GM12874 (cell line): Measurements from ENCODE around the gene CYP1A1.

ENCODE experiments used
- TF ChIP-seq, protein P1 (sequence below): IDR thresholded peaks from 2 replicates; pipeline ENCODE4 v1.5.1; 2011; ENCODE audit warnings: low read depth, mild to moderate bottlenecking, control low read depth, low read length, moderate library complexity; ENCODE audit not compliant: insufficient read depth

Gene CYP1A1

DNA sequence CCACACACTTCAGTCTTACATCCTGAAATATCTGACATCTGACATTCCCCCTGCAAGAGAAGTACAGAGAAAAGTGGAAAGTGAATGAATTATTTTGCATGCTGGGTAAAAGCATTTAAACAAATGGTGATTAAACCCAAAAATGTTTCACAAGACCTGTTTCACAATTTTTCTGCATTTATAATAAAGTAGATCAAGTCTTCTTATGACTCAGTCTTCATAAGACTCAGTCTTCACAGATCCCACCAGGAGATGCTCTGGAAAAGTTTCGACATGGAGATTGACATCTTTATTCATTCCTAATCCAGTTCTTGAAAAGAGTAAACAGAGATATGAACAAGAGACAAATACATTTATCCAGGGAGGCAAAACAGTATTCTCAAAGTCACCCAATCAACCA is 16.3 kb downstream of the CYP1A1 start:
- TF ChIP-seq, protein P1, sequence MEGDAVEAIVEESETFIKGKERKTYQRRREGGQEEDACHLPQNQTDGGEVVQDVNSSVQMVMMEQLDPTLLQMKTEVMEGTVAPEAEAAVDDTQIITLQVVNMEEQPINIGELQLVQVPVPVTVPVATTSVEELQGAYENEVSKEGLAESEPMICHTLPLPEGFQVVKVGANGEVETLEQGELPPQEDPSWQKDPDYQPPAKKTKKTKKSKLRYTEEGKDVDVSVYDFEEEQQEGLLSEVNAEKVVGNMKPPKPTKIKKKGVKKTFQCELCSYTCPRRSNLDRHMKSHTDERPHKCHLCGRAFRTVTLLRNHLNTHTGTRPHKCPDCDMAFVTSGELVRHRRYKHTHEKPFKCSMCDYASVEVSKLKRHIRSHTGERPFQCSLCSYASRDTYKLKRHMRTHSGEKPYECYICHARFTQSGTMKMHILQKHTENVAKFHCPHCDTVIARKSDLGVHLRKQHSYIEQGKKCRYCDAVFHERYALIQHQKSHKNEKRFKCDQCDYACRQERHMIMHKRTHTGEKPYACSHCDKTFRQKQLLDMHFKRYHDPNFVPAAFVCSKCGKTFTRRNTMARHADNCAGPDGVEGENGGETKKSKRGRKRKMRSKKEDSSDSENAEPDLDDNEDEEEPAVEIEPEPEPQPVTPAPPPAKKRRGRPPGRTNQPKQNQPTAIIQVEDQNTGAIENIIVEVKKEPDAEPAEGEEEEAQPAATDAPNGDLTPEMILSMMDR, result no peak

DNA sequence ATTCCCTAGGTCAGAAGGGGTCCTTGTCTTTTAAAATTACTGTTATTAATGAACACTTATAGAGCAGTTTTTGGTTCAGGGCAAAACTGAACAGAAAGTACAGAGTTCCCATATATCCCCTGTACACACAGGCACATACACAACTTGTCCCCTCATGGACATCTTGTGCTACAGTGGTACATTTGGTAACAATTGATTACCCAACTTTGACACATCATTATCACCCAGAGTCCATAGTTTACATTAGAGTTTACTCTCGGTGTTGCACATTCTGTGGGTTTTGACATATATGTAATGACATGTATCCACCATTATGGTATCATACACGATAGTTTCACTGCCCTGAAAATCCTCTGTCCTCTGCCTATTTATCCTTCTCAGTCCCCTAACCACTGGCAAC is 28.5 kb downstream of the CYP1A1 start:
- TF ChIP-seq, protein P1, result no peak

DNA sequence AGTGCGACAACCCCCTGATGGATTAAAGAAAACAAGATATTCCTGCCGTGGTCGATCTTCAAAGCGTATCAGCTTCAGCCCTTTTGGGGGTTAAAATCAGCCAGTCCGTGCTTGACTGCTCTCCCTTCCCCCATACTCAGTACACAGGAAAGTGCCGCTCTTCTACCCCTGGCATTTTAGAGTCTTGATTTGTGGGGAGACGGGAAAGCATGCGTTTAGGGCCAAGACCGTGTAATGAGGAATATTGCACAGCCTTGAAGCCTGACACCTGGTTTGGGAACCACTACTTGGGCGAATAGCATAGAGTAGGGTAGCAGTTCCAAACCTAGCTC is 29.0 kb downstream of the CYP1A1 start:
- TF ChIP-seq, protein P1, result no peak

DNA sequence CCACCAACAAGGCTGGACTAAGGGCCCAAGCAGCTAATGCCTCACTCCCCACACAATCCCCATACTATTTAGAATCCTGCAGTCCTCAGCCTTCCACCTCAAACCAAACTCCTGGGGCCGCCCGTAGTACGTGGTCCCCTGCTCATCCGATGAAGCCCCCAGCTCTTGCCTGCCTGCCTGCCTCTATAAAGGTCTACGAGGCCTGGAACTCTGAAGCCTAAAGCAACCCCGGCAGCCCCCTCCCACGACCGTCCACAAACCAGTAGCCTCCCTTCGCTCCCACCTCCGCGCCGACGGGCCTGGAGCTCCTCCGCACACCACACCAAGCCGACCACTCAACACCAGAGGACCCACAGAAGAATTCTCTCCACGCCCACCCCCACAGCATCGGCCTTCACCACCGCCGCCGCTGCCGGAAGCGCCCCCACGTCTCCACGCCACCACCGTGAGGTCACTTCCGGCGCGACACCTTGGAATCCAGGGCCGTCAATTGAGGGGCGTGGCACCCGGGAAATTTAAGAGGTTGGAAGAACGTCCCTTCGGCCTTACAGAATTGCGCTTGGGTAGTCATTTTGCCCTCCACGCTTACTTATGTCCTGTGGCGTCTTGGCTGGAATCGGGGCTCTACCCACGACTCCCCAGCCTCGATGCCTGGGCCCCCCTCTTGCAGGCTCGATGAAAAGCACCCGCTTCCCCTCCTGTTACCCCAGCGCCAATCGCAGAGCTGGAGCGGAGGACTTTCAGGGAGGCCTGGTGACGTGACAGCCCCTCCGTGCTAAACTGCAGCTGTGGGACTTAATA is 29.5 kb downstream of the CYP1A1 start, which contains the start of gene EDC3:
EDC3 (minus strand) TSS at position 428 of the 801 bp plus-strand sequence. CDS start 20,900 bp downstream, outside the sequence.
- TF ChIP-seq, protein P1, result no peak

DNA sequence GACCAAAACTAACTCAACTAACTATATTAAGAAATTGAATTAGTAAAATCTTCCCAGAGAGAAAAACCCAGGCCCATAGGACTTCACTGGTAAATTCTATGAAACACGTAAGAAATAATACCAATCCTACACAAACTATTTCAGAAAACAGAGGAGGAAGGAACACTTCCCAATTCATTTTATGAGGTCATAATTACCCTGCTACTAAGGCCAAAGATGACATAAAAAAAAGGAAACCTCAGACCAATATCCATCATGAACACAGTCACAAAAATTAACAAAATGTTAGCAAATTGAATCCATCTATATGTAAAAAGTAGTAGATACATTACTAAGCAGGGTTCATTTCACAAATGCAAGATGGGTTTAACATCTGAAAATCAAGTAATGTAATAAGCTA is 33.0 kb downstream of the CYP1A1 start:
- TF ChIP-seq, protein P1, result no peak

DNA sequence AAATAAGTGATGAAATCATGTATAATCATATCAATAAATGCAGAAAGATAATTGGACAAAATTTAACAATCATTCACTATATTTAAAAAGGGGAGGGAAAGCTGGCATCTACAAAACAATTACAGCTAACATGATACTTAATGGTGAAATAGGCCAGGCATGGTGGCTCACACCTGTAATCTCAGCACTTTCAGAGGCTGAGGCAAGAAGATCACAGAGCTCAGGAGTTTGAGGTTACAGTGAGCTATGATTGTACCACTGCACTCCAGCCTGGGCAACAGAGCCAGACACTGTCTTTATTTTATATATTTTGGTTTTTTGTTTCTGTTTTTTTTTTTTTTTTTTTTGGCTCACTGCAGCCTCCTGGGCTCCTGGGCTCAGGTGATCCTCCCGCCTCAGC is 41.6 kb downstream of the CYP1A1 start:
- TF ChIP-seq, protein P1, result no peak

DNA sequence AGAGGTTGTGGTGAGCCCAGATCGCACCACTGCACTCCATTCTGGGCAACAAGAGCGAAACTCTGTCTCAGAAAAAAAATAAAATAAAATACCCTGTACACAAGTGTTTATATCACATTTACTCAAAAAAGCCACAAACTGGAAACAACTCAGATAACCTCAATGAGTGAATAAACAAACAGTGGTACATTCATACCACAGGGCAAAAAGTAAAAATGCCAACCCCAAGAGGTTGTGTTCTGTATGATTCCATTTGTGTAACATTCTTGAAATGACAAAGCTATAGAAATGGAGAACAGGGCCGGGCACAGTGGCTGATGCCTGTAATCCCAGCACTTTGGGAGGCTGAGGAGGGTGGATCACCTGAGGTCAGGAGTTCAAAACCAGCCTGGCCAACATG is 42.4 kb downstream of the CYP1A1 start:
- TF ChIP-seq, protein P1, result no peak
